SK-N-SH (cell line): Measurements from ENCODE around the gene DNAJC1.

Experiments
- CHD2 ChIP-seq: fragments of 150-350 bp; IDR thresholded peaks from 2 replicates; pipeline ENCODE4 v1.6.1; 2018; ENCODE audit warnings: low read length; ENCODE audit not compliant: partially characterized antibody
- CTCF ChIP-seq: fragments of 200-600 bp; sonication (generic); IDR thresholded peaks from 2 replicates; pipeline ENCODE4 v1.6.1; 2017; ENCODE audit warnings: antibody characterized with exemption, mild to moderate bottlenecking, moderate library complexity
- FOXM1 ChIP-seq: IDR thresholded peaks from 2 replicates; pipeline ENCODE4 v1.4.0; 2012; ENCODE audit warnings: low read depth, mild to moderate bottlenecking
- IRF3 ChIP-seq: fragments of 150-350 bp; IDR thresholded peaks from 2 replicates; pipeline ENCODE4 v1.6.1; 2016; ENCODE audit warnings: mild to moderate bottlenecking, low read depth, low read length
- REST ChIP-seq: IDR thresholded peaks from 2 replicates; pipeline ENCODE4 v1.6.1; 2012; ENCODE audit warnings: mild to moderate bottlenecking, low read depth, low read length, moderate library complexity
- SMC3 ChIP-seq: IDR thresholded peaks from 2 replicates; pipeline ENCODE4 v1.6.1; 2012; ENCODE audit warnings: low read depth, low read length, improper control_type of control experiment
- USF1 ChIP-seq: IDR thresholded peaks from 2 replicates; pipeline ENCODE4 v1.4.0; 2012; ENCODE audit warnings: low read depth, borderline replicate concordance
- YY1 ChIP-seq: IDR thresholded peaks from 2 replicates; pipeline ENCODE4 v1.4.0; 2012; ENCODE audit warnings: low read depth, mild to moderate bottlenecking
- TF ChIP-seq, protein P1 (sequence below): IDR thresholded peaks from 2 replicates; pipeline ENCODE4 v1.4.0; 2012; ENCODE audit warnings: low read depth

- TF ChIP-seq YY1: no peak
- no peak for TF ChIP-seq CTCF
- TF ChIP-seq USF1: no peak
- no peak for TF ChIP-seq IRF3
- no peak for TF ChIP-seq CHD2
- TF ChIP-seq REST: no peak
- TF ChIP-seq, protein P1, sequence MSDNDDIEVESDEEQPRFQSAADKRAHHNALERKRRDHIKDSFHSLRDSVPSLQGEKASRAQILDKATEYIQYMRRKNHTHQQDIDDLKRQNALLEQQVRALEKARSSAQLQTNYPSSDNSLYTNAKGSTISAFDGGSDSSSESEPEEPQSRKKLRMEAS: no peak
- no peak for TF ChIP-seq FOXM1
- no peak for TF ChIP-seq SMC3
Observed at GRCh38 chr10:21814866-21815265, 188.7 kb downstream of the DNAJC1 start.
